H9 (cell line): ENCODE results near the gene CINP. TPM values are rescaled to one million over a fixed set of nuclear protein-coding genes. Genes with fewer than 3 reads are reported as not detected.

ENCODE experiments used
- DNase-seq: peaks from one replicate; pipeline ENCODE4 v3.0.0-alpha.2; 2017
- H2AFZ ChIP-seq: one replicate; pipeline ENCODE4 v1.6.1; 2013; ENCODE audit warnings: mild to moderate bottlenecking, low read length, control low read depth, moderate library complexity
- H2AK5ac ChIP-seq: 2 replicates; pipeline ENCODE4 v1.6.1; 2013; ENCODE audit warnings: low read length, control low read depth, mixed read lengths; ENCODE audit not compliant: insufficient read length
- H2BK120ac ChIP-seq: one replicate; pipeline ENCODE4 v1.6.1; 2013; ENCODE audit warnings: low read depth, mild to moderate bottlenecking, low read length, control low read depth, inconsistent platforms; ENCODE audit not compliant: poor library complexity, severe bottlenecking
- H2BK12ac ChIP-seq: 2 replicates; pipeline ENCODE4 v1.6.1; 2013; ENCODE audit warnings: low read length, control low read depth, mixed read lengths, low read depth; ENCODE audit not compliant: insufficient read length
- H2BK15ac ChIP-seq: 2 replicates; pipeline ENCODE4 v1.6.1; 2013; ENCODE audit warnings: low read depth, low read length, control low read depth
- H2BK20ac ChIP-seq: one replicate; pipeline ENCODE4 v1.6.1; 2013; ENCODE audit warnings: low read depth, mild to moderate bottlenecking, low read length, control low read depth, inconsistent platforms; ENCODE audit not compliant: poor library complexity, severe bottlenecking
- H2BK5ac ChIP-seq: 2 replicates; pipeline ENCODE4 v1.6.1; 2013; ENCODE audit warnings: low read length, control low read depth, mixed read lengths; ENCODE audit not compliant: insufficient read length
- H3K14ac ChIP-seq: 2 replicates; pipeline ENCODE4 v1.6.1; 2013; ENCODE audit warnings: low read length, control low read depth; ENCODE audit not compliant: insufficient read depth
- H3K18ac ChIP-seq: 2 replicates; pipeline ENCODE4 v1.6.1; 2013; ENCODE audit warnings: low read depth, mild to moderate bottlenecking, mixed read lengths, low read length, control low read depth; ENCODE audit not compliant: insufficient read length
- H3K23ac ChIP-seq: 2 replicates; pipeline ENCODE4 v1.6.1; 2013; ENCODE audit warnings: low read length, control low read depth, mixed read lengths, low read depth; ENCODE audit not compliant: insufficient read length
- H3K23me2 ChIP-seq: 2 replicates; pipeline ENCODE4 v1.6.1; 2013; ENCODE audit warnings: low read depth, mild to moderate bottlenecking, mixed read lengths, low read length, control low read depth; ENCODE audit not compliant: insufficient read length, poor library complexity, severe bottlenecking
- H3K27ac ChIP-seq: 2 replicates; pipeline ENCODE4 v1.5.1; 2013; ENCODE audit warnings: low read length, control low read depth, mixed read lengths, low read depth; ENCODE audit not compliant: insufficient read length
- H3K27me3 ChIP-seq: 2 replicates; pipeline ENCODE4 v1.6.1; 2013; ENCODE audit warnings: low read length, control low read depth, inconsistent platforms; ENCODE audit not compliant: insufficient read depth
- H3K4ac ChIP-seq: 2 replicates; pipeline ENCODE4 v1.6.1; 2013; ENCODE audit warnings: low read depth, mild to moderate bottlenecking, control low read depth, inconsistent platforms, low read length, moderate library complexity
- H3K4me1 ChIP-seq: 2 replicates; pipeline ENCODE4 v1.6.1; 2013; ENCODE audit warnings: low read length, control low read depth, inconsistent platforms; ENCODE audit not compliant: insufficient read depth
- H3K4me2 ChIP-seq: 2 replicates; pipeline ENCODE4 v1.6.1; 2013; ENCODE audit warnings: low read length, control low read depth, mixed read lengths; ENCODE audit not compliant: insufficient read length, insufficient read depth
- H3K56ac ChIP-seq: 2 replicates; pipeline ENCODE4 v1.6.1; 2013; ENCODE audit warnings: low read depth, mild to moderate bottlenecking, mixed read lengths, low read length, control low read depth; ENCODE audit not compliant: insufficient read length
- H3K79me1 ChIP-seq: 2 replicates; pipeline ENCODE4 v1.6.1; 2013; ENCODE audit warnings: low read depth, mild to moderate bottlenecking, moderate library complexity, low read length, control low read depth, inconsistent platforms; ENCODE audit not compliant: insufficient read depth, poor library complexity, severe bottlenecking
- H3K79me2 ChIP-seq: 2 replicates; pipeline ENCODE4 v1.6.1; 2013; ENCODE audit warnings: low read length, control low read depth, inconsistent platforms; ENCODE audit not compliant: insufficient read depth
- H3K9ac ChIP-seq: 2 replicates; pipeline ENCODE4 v1.6.1; 2013; ENCODE audit warnings: low read length, control low read depth, mixed read lengths; ENCODE audit not compliant: insufficient read length; ENCODE audit errors: extremely low read depth
- H3K9me3 ChIP-seq: one replicate; pipeline ENCODE4 v1.6.1; 2013; ENCODE audit warnings: low read depth, low read length, inconsistent platforms; ENCODE audit not compliant: control insufficient read depth
- H3T11ph ChIP-seq: one replicate; pipeline ENCODE4 v1.6.1; 2013; ENCODE audit warnings: mild to moderate bottlenecking, low read length, control low read depth, inconsistent platforms
- H4K20me1 ChIP-seq: one replicate; pipeline ENCODE4 v1.6.1; 2013; ENCODE audit not compliant: control insufficient read depth, insufficient read length, insufficient read depth
- H4K5ac ChIP-seq: 2 replicates; pipeline ENCODE4 v1.6.1; 2013; ENCODE audit warnings: low read depth, mild to moderate bottlenecking, mixed read lengths, low read length, control low read depth; ENCODE audit not compliant: insufficient read length
- H4K8ac ChIP-seq: replicated peaks from 2 replicates; pipeline ENCODE4 v1.6.1; 2013; ENCODE audit warnings: low read length, control low read depth, mixed read lengths, low read depth; ENCODE audit not compliant: insufficient read length
- H4K91ac ChIP-seq: 2 replicates; pipeline ENCODE4 v1.6.1; 2013; ENCODE audit warnings: low read depth, mild to moderate bottlenecking, moderate library complexity, mixed read lengths, low read length, control low read depth; ENCODE audit not compliant: insufficient read length
- H3K27ac Mint-ChIP-seq, 3 experiments: 2 replicates in 2 of 3; 3 replicates in 1 of 3; pipeline ENCODE4 v1.8.0; 2020 to 2021; ENCODE audit warnings: mixed read lengths in 3 of 3, mild to moderate bottlenecking in 1 of 3, moderate library complexity in 1 of 3
- H3K27me3 Mint-ChIP-seq: 2 replicates; pipeline ENCODE4 v1.8.0; 2021; ENCODE audit warnings: low read depth, mild to moderate bottlenecking, moderate library complexity, mixed read lengths
- H3K36me3 Mint-ChIP-seq, 3 experiments: 2 replicates in 2 of 3; 3 replicates in 1 of 3; pipeline ENCODE4 v1.8.0; 2020 to 2021; ENCODE audit warnings: low read depth in 3 of 3, mixed read lengths in 3 of 3; ENCODE audit not compliant: insufficient read depth in 1 of 3
- H3K4me1 Mint-ChIP-seq, 2 experiments: 2 replicates each; pipeline ENCODE4 v1.8.0; 2020; ENCODE audit warnings: mixed read lengths in 2 of 2
- H3K4me3 Mint-ChIP-seq, 2 experiments: 2 replicates in 1 of 2; 3 replicates in 1 of 2; pipeline ENCODE4 v1.8.0; 2020 to 2021; ENCODE audit warnings: mild to moderate bottlenecking in 2 of 2, mixed read lengths in 2 of 2, moderate library complexity in 1 of 2
- H3K9me3 Mint-ChIP-seq, 2 experiments: 2 replicates in 1 of 2; 3 replicates in 1 of 2; pipeline ENCODE4 v1.8.0; 2020; ENCODE audit warnings: mild to moderate bottlenecking in 2 of 2, mixed read lengths in 2 of 2, moderate library complexity in 1 of 2
- WGBS: extraction: QIAGEN DNeasy Blood & Tissue Kit; methylation state at CpG from one replicate; pipeline ENCODE4 v1.1.7; 2013; ENCODE audit warnings: missing lambda C conversion rate, low lambda C conversion rate, mixed read lengths; ENCODE audit not compliant: insufficient read length; ENCODE audit errors: extremely low coverage; 5-methylcytosine and 5-hydroxymethylcytosine counted together
- total RNA-seq: library from RNA; stranded (reverse); gene quantifications from 2 replicates; pipeline ENCODE4 v1.2.1, GENCODE V29; 2021
- TF ChIP-seq, protein P1 (sequence below): fragments of 200-600 bp; sonication (generic); conservative IDR thresholded peaks from 3 replicates; pipeline ENCODE4 v1.8.0; 2021; ENCODE audit warnings: antibody characterized with exemption, mild to moderate bottlenecking

CINP gene
- total RNA-seq, 1 experiment from 2014 or later, result 39.5 TPM

DNA sequence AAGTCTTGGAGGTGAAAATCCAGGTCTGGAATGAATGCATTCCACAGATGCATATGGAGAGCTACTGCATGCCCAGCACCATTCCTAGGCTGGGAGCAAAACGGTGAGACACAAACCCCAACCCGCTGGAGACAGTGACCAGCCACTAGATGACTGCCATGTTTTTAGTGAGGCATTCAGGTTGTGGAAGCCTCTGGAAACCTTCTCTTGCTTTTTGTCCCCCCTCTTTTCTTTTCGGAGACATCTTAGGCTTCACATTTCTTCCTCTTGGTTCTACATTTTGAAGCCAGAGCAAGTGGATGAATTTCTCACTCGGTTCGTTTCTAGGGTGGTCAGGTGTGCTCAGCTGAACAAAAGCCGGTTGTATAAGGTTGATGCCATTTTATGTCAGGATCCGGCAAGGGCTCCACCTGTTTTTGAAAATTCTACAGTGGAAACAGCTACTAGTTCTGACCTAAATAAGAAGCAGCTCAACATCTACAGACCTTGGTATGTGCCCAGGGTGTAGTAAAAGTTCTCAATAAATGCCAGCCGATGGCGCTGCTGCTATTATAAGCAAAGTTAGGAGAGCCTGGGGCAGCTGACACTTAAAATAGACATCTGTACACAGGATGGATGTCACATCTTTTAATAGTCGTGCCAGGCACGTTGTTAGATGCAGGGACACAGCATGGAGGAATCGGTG, 45.0 kb downstream of the CINP start:
- TF ChIP-seq, protein P1, sequence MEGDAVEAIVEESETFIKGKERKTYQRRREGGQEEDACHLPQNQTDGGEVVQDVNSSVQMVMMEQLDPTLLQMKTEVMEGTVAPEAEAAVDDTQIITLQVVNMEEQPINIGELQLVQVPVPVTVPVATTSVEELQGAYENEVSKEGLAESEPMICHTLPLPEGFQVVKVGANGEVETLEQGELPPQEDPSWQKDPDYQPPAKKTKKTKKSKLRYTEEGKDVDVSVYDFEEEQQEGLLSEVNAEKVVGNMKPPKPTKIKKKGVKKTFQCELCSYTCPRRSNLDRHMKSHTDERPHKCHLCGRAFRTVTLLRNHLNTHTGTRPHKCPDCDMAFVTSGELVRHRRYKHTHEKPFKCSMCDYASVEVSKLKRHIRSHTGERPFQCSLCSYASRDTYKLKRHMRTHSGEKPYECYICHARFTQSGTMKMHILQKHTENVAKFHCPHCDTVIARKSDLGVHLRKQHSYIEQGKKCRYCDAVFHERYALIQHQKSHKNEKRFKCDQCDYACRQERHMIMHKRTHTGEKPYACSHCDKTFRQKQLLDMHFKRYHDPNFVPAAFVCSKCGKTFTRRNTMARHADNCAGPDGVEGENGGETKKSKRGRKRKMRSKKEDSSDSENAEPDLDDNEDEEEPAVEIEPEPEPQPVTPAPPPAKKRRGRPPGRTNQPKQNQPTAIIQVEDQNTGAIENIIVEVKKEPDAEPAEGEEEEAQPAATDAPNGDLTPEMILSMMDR, result 0 out of 3 replicates have a peak, but pooled peaks have one; percentile 17
- no peak overlapping the region for H3K14ac ChIP-seq
- H2BK12ac ChIP-seq, result no peak overlapping the region
- no peak overlapping the region for H3K27ac ChIP-seq
- no peaks in the 10 kb centered on the region for H4K20me1 ChIP-seq
- no peak overlapping the region for H2AK5ac ChIP-seq
- H3K23me2 ChIP-seq, result peaks cover 21% of the 10 kb centered on the region
- H4K5ac ChIP-seq, result no peak overlapping the region
- H3K79me1 ChIP-seq, result no peaks in the 10 kb centered on the region
- no peak overlapping the region for H2BK120ac ChIP-seq
- H3K18ac ChIP-seq, result no peak overlapping the region
- H3K9me3 Mint-ChIP-seq, result no peaks in the 10 kb centered on the region; a peak in 1 of 5 replicates
- no peaks in the 10 kb centered on the region for H3K79me2 ChIP-seq
- no peaks in the 10 kb centered on the region; the same call in 1 of the 2 replicates for H3K4me1 ChIP-seq
- whole genome bisulfite sequencing, result no CpG with 5 or more reads among the region's 12 CpGs
- no peak overlapping the region for H4K91ac ChIP-seq
- no peak overlapping the region for H3K4ac ChIP-seq
- peaks cover 35% of the 10 kb centered on the region for H3K27me3 Mint-ChIP-seq
- H3K23ac ChIP-seq, result no peak overlapping the region
- H3K4me2 ChIP-seq, result peak overlapping the region; percentile 50
- no peaks in the 10 kb centered on the region; the same call in 1 of the 2 replicates for H3K27me3 ChIP-seq
- H4K8ac ChIP-seq, result no peak overlapping the region
- H3K9ac ChIP-seq, result no peak overlapping the region
- peak overlapping the region in 2 of 3 experiments; percentile 83 to 97; a peak in 5 of 7 replicates for H3K27ac Mint-ChIP-seq
- peaks cover 40 to 48% of the 10 kb centered on the region in 2 experiments for H3K4me1 Mint-ChIP-seq
- no peak overlapping the region for H3K56ac ChIP-seq
- no peaks in the 10 kb centered on the region; a peak in 2 of 7 replicates for H3K36me3 Mint-ChIP-seq
- H3K9me3 ChIP-seq, result no peaks in the 10 kb centered on the region
- no peak overlapping the region for H2BK5ac ChIP-seq
- H3K4me3 Mint-ChIP-seq, result peak overlapping the region; percentile 88 to 94
- H2AFZ ChIP-seq, result no peak overlapping the region
- no peak overlapping the region for H2BK15ac ChIP-seq
- H2BK20ac ChIP-seq, result no peak overlapping the region
- no peak overlapping the region for H3T11ph ChIP-seq
- DNase-seq, result no peak
